ENCODE results near the gene TMEM88. TPM values are rescaled to one million over a fixed set of nuclear protein-coding genes. Genes with fewer than 3 reads are reported as not detected.

Gene TMEM88
- total and polyA plus RNA-seq, 2 of the 13 experiments (the other 11 are each of a cell fraction or from before 2014, with no cell fraction given) = 0.31 to 0.66 TPM

GRCh38 chr17:7894226-7894625 is 39.4 kb downstream of the TMEM88 start:
- ATAC-seq (no peak), FAIRE-seq (no peak), DNase-seq (ENCODE audit: low spot score) (no peak)
- WGBS (ENCODE audit: low lambda C conversion rate) = 81% methylated on average over 8 of the region's 9 CpGs
- intact Hi-C loops (cut with micrococcal nuclease; ENCODE audit: unreplicated experiment) (no loop called here), in situ Hi-C loops (cut with HindIII; ENCODE audit: extremely low pct_ligation_motif_present, low pct_unique_long_range_greater_than_20kb) (no loop called here)
- H3K4me1 ChIP-seq (ENCODE audit: insufficient read depth, low read length) = peaks cover 22% of the 10 kb centered on the region
- BruUV-seq (replicated peaks) = no TSS peak
- H3K27ac ChIP-seq (ENCODE audit: extremely low read length, insufficient read depth, low read length) = no peak overlapping the region
- CTCF ChIA-PET (ENCODE audit: low intra/inter-chr PET ratio, low total read pairs) = no interaction called here
- no peak overlapping the region for H3K4me3 ChIP-seq (replicated peaks in 1 of 3; ENCODE audit: insufficient read depth in 1 of 3, low read depth in 2 of 3, low read length in 3 of 3)
- TF ChIP-seq ZNF12 (CRISPR knock-in tag; IDR thresholded peaks at IDR 0.05) = no peak
- no peak for TF ChIP-seq IRF1 (CRISPR knock-in tag; IDR thresholded peaks at IDR 0.05; ENCODE audit: low read depth)
- TF ChIP-seq ZBTB3 (CRISPR knock-in tag; IDR thresholded peaks at IDR 0.05; ENCODE audit: borderline replicate concordance, low read depth) = no peak
- no peak for TF ChIP-seq NR2C2 (CRISPR knock-in tag; IDR thresholded peaks at IDR 0.05; ENCODE audit: borderline replicate concordance)
- no peak for TF ChIP-seq EED (CRISPR knock-in tag; IDR thresholded peaks at IDR 0.05)
- no peak for TF ChIP-seq CENPT (CRISPR knock-in tag; IDR thresholded peaks at IDR 0.05; ENCODE audit: low read depth)
- no peak for TF ChIP-seq JUNB (CRISPR knock-in tag; IDR thresholded peaks at IDR 0.05; ENCODE audit: borderline replicate concordance)
- TF ChIP-seq ZNF589 (CRISPR knock-in tag; conservative IDR thresholded peaks at IDR 0.05) = no peak
- TF ChIP-seq ZFP90 (CRISPR knock-in tag; IDR thresholded peaks at IDR 0.05; ENCODE audit: borderline replicate concordance) = no peak
- TF ChIP-seq ZNF777 (CRISPR knock-in tag; IDR thresholded peaks at IDR 0.05) = no peak
- TF ChIP-seq GTF3A (CRISPR knock-in tag; conservative IDR thresholded peaks at IDR 0.05) = no peak
- TF ChIP-seq GMEB2 (CRISPR knock-in tag; IDR thresholded peaks at IDR 0.05; ENCODE audit: low read depth) = no peak
- H4K20me1 ChIP-seq (ENCODE audit: insufficient read depth, low read length) = no peaks in the 10 kb centered on the region
- no peak overlapping the region for H3K9ac ChIP-seq (ENCODE audit: insufficient read depth, low read depth, low read length)
- H3K79me2 ChIP-seq (ENCODE audit: insufficient read depth, low read length) = no peaks in the 10 kb centered on the region
- no peaks in the 10 kb centered on the region for H3K9me3 ChIP-seq (ENCODE audit: low read length)
- H3K27me3 ChIP-seq (ENCODE audit: control insufficient read depth in 1 of 2, insufficient read depth in 2 of 2, low read length in 2 of 2) = no peaks in the 10 kb centered on the region
- no peak overlapping the region for H2AFZ ChIP-seq (ENCODE audit: low read length)
- H3K4me2 ChIP-seq (ENCODE audit: low read depth, low read length) = no peak overlapping the region
- POLR2A ChIA-PET = no interaction called here
- peaks cover 0 to 2% of the 10 kb centered on the region in 2 experiments; a peak in 1 of 5 replicates for H3K36me3 ChIP-seq (replicated peaks in 1 of 2; ENCODE audit: control insufficient read depth in 1 of 2, insufficient read depth in 2 of 2, low read length in 2 of 2)

Data from HepG2 (cell line).